WI38 (cell line): Measurements from ENCODE around the gene FANCB.

Experiments
- H3K4me3 ChIP-seq: 2 replicates; pipeline ENCODE4 v1.5.1; 2011; ENCODE audit warnings: low read depth, mild to moderate bottlenecking, control low read depth, low read length
- CTCF ChIP-seq: IDR thresholded peaks from 2 replicates; pipeline ENCODE4 v1.5.1; 2012; ENCODE audit warnings: low read depth, mild to moderate bottlenecking, control low read depth, low read length

Gene FANCB

GRCh38 chrX:14825851-14826250 lies 47.0 kb downstream of the FANCB start:
- TF ChIP-seq CTCF, result no peak
- no peak overlapping the region for H3K4me3 ChIP-seq

- no peak overlapping the region for H3K4me3 ChIP-seq
- no peak for TF ChIP-seq CTCF
Observed at GRCh38 chrX:14819769-14820168, 53.1 kb downstream of the FANCB start.

- TF ChIP-seq CTCF, result no peak
- no peak overlapping the region for H3K4me3 ChIP-seq
Observed at GRCh38 chrX:14817571-14817970, 55.3 kb downstream of the FANCB start.

- no peak for TF ChIP-seq CTCF
- no peak overlapping the region for H3K4me3 ChIP-seq
Observed at GRCh38 chrX:14802943-14803710, 69.7 kb downstream of the FANCB start.

- no peak overlapping the region for H3K4me3 ChIP-seq
- TF ChIP-seq CTCF, result no peak
Observed at GRCh38 chrX:14801136-14801535, 71.7 kb downstream of the FANCB start.

- no peak for TF ChIP-seq CTCF
- H3K4me3 ChIP-seq, result no peak overlapping the region
Observed at GRCh38 chrX:14798805-14799397, 74.0 kb downstream of the FANCB start.
